Measurements from ENCODE around the gene CCDC107. TPM values are rescaled to one million over a fixed set of nuclear protein-coding genes. Genes with fewer than 3 reads are reported as not detected.

The CCDC107 gene
- total and polyA plus RNA-seq, 2 of the 13 experiments (the other 11 are each of a cell fraction or from before 2014, with no cell fraction given), result 7.1 to 15.2 TPM

DNA sequence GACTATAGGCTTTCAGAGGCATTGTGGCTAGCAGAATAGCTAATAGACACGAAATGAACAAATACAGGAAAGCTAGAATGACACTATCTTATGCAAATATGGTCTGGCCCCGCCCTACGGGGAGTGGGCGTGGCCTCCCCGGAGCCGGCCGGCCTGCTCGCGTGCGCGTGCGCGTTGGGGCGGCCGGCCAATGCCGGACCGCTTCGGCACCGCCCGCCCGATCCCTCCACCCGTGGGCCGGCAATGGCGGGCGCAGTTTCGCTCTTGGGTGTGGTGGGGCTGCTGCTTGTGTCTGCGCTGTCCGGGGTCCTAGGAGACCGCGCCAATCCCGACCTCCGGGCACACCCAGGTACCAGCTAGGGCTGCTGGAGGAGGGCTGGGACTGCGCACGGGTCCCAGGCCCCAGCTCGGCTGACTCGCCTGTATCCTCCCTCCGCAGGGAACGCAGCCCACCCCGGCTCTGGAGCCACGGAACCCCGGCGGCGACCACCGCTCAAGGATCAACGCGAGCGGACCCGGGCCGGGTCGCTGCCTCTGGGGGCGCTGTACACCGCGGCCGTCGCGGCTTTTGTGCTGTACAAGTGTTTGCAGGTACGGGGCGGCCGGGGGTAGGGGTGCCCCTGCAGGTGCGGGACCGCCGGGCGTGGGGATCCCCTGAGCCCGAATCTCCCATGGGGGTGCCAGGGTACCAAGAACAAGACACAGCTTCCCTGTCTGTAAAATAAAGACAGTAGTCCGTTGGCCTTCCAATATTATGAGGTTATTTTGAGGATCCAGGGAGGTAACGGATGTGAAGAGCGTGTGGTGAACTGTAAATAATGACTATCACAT is at the start of gene CCDC107 (continued):
- TF ChIP-seq JUND (CRISPR knock-in tag; IDR thresholded peaks at IDR 0.05) (no peak), FOXA1 (IDR thresholded peaks at IDR 0.05) (no peak), FOXA1 (CRISPR knock-in tag; IDR thresholded peaks at IDR 0.05) (no peak), HDAC6 (IDR thresholded peaks at IDR 0.05; ENCODE audit: low read depth, low read length) (no peak), ZNF652 (CRISPR knock-in tag; IDR thresholded peaks at IDR 0.05; ENCODE audit: borderline replicate concordance, low read depth) (no peak), ZNF607 (CRISPR knock-in tag; IDR thresholded peaks at IDR 0.05; ENCODE audit: borderline replicate concordance) (no peak; the same call in 1 of the 2 replicates), BRD4 (CRISPR knock-in tag; IDR thresholded peaks at IDR 0.05) (0 out of 2 replicates have a peak, but pooled peaks have one; percentile 83), ZNF460 (CRISPR knock-in tag; IDR thresholded peaks at IDR 0.05; ENCODE audit: borderline replicate concordance) (no peak), ZNF362 (CRISPR knock-in tag; IDR thresholded peaks at IDR 0.05; ENCODE audit: borderline replicate concordance) (no peak), ELF1 (CRISPR knock-in tag; IDR thresholded peaks at IDR 0.05) (no peak), TMF1 (CRISPR knock-in tag; IDR thresholded peaks at IDR 0.05; ENCODE audit: low read depth) (no peak), KLF13 (CRISPR knock-in tag; IDR thresholded peaks at IDR 0.05) (no peak), ASH2L (IDR thresholded peaks at IDR 0.05; ENCODE audit: insufficient read length, low read depth, low read length) (no peak), ZNF773 (CRISPR knock-in tag; IDR thresholded peaks at IDR 0.05; ENCODE audit: borderline replicate concordance) (peak; percentile 42; the same call in 1 of the 2 replicates), AGO1 (IDR thresholded peaks at IDR 0.05; ENCODE audit: low read depth, low read length, poor library complexity, severe bottlenecking) (peak; percentile 96), ZFP90 (CRISPR knock-in tag; IDR thresholded peaks at IDR 0.05; ENCODE audit: borderline replicate concordance) (no peak), ZNF672 (CRISPR knock-in tag; IDR thresholded peaks at IDR 0.05) (0 out of 2 replicates have a peak, but pooled peaks have one; percentile 16), NFRKB (IDR thresholded peaks at IDR 0.05) (no peak), PCBP1 (IDR thresholded peaks at IDR 0.05; ENCODE audit: borderline replicate concordance, low read depth, low read length) (peak; percentile 67; the same call in 1 of the 2 replicates), MXI1 (IDR thresholded peaks at IDR 0.05; ENCODE audit: borderline replicate concordance, low read depth, low read length) (peak; percentile 22; the same call in 2 of the 3 replicates)
- TF ChIP-seq, protein P1, sequence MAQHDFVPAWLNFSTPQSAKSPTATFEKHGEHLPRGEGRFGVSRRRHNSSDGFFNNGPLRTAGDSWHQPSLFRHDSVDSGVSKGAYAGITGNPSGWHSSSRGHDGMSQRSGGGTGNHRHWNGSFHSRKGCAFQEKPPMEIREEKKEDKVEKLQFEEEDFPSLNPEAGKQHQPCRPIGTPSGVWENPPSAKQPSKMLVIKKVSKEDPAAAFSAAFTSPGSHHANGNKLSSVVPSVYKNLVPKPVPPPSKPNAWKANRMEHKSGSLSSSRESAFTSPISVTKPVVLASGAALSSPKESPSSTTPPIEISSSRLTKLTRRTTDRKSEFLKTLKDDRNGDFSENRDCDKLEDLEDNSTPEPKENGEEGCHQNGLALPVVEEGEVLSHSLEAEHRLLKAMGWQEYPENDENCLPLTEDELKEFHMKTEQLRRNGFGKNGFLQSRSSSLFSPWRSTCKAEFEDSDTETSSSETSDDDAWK (CRISPR knock-in tag; IDR thresholded peaks at IDR 0.05), result no peak
- TF ChIP-seq, protein P2, sequence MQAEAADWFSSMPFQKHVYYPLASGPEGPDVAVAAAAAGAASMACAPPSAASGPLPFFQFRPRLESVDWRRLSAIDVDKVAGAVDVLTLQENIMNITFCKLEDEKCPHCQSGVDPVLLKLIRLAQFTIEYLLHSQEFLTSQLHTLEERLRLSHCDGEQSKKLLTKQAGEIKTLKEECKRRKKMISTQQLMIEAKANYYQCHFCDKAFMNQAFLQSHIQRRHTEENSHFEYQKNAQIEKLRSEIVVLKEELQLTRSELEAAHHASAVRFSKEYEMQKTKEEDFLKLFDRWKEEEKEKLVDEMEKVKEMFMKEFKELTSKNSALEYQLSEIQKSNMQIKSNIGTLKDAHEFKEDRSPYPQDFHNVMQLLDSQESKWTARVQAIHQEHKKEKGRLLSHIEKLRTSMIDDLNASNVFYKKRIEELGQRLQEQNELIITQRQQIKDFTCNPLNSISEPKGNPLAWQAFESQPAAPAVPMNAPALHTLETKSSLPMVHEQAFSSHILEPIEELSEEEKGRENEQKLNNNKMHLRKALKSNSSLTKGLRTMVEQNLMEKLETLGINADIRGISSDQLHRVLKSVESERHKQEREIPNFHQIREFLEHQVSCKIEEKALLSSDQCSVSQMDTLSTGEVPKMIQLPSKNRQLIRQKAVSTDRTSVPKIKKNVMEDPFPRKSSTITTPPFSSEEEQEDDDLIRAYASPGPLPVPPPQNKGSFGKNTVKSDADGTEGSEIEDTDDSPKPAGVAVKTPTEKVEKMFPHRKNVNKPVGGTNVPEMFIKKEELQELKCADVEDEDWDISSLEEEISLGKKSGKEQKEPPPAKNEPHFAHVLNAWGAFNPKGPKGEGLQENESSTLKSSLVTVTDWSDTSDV (CRISPR knock-in tag; IDR thresholded peaks at IDR 0.05), result no peak
- TF ChIP-seq, protein P3, sequence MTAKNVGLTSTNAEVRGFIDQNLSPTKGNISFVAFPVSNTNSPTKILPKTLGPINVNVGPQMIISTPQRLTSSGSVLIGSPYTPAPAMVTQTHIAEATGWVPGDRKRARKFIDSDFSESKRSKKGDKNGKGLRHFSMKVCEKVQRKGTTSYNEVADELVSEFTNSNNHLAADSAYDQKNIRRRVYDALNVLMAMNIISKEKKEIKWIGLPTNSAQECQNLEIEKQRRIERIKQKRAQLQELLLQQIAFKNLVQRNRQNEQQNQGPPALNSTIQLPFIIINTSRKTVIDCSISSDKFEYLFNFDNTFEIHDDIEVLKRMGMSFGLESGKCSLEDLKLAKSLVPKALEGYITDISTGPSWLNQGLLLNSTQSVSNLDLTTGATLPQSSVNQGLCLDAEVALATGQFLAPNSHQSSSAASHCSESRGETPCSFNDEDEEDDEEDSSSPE (CRISPR knock-in tag; IDR thresholded peaks at IDR 0.05), result no peak
